MM.1S (cell line): ENCODE data around the gene ZNF462.

ENCODE experiments used
- DNase-seq: peaks from one replicate; pipeline ENCODE4 v3.0.0-alpha.2; 2015
- H2AFZ ChIP-seq: fragments of 300-600 bp; sonication (generic); 2 replicates; pipeline ENCODE4 v1.6.0; 2016; ENCODE audit warnings: antibody characterized with exemption, low read length
- H3F3A ChIP-seq: fragments of 300-600 bp; sonication (generic); 2 replicates; pipeline ENCODE4 v1.6.1; 2016; ENCODE audit warnings: mild to moderate bottlenecking, antibody characterized with exemption, low read length, moderate library complexity, mixed read lengths; ENCODE audit not compliant: insufficient read depth
- H3K27ac ChIP-seq: fragments of 300-600 bp; sonication (generic); 2 replicates; pipeline ENCODE4 v1.5.1; 2016; ENCODE audit warnings: mild to moderate bottlenecking, low read length
- H3K27me3 ChIP-seq: fragments of 300-600 bp; sonication (generic); replicated peaks from 2 replicates; pipeline ENCODE4 v1.6.0; 2016; ENCODE audit warnings: low read length; ENCODE audit not compliant: insufficient read depth
- H3K36me3 ChIP-seq: fragments of 300-600 bp; sonication (generic); replicated peaks from 2 replicates; pipeline ENCODE4 v1.6.1; 2016; ENCODE audit warnings: mild to moderate bottlenecking, low read length, mixed read lengths; ENCODE audit not compliant: insufficient read depth
- H3K4me1 ChIP-seq: fragments of 300-600 bp; sonication (generic); 2 replicates; pipeline ENCODE4 v1.6.1; 2016; ENCODE audit warnings: low read length, mixed read lengths
- H3K4me2 ChIP-seq: fragments of 300-600 bp; sonication (generic); 2 replicates; pipeline ENCODE4 v1.6.0; 2016; ENCODE audit warnings: low read depth, low read length
- H3K4me3 ChIP-seq: fragments of 300-600 bp; sonication (generic); 2 replicates; pipeline ENCODE4 v1.5.1; 2016; ENCODE audit warnings: low read length, mixed read lengths
- H3K79me2 ChIP-seq: fragments of 300-600 bp; sonication (generic); 2 replicates; pipeline ENCODE4 v1.6.1; 2016; ENCODE audit warnings: mixed run types, low read length, mixed read lengths
- H3K9ac ChIP-seq: fragments of 300-600 bp; sonication (generic); 2 replicates; pipeline ENCODE4 v1.6.1; 2016; ENCODE audit warnings: low read length, mixed read lengths
- H3K9me2 ChIP-seq: fragments of 300-600 bp; sonication (generic); replicated peaks from 2 replicates; pipeline ENCODE4 v1.6.1; 2016; ENCODE audit warnings: mild to moderate bottlenecking, low read length, mixed read lengths; ENCODE audit not compliant: insufficient read depth
- H3K9me3 ChIP-seq: fragments of 300-600 bp; sonication (generic); replicated peaks from 2 replicates; pipeline ENCODE4 v1.6.1; 2016; ENCODE audit warnings: mild to moderate bottlenecking, low read length, mixed read lengths; ENCODE audit not compliant: insufficient read depth
- H4K20me1 ChIP-seq: fragments of 300-600 bp; sonication (generic); 2 replicates; pipeline ENCODE4 v1.6.1; 2016; ENCODE audit warnings: mild to moderate bottlenecking, low read length, moderate library complexity, mixed read lengths; ENCODE audit not compliant: insufficient read depth
- CTCF ChIP-seq: fragments of 300-600 bp; sonication (generic); IDR thresholded peaks from 2 replicates; pipeline ENCODE4 v1.5.1; 2016; ENCODE audit warnings: antibody characterized with exemption, low read length, mixed read lengths
- EZH2 ChIP-seq: fragments of 300-600 bp; sonication (generic); optimal IDR thresholded peaks from 2 replicates; pipeline ENCODE3; 2017; ENCODE audit warnings: low read depth, mild to moderate bottlenecking, antibody characterized with exemption, low read length, mixed read lengths
- EZH2phosphoT487 ChIP-seq: fragments of 300-600 bp; sonication (generic); IDR thresholded peaks from 2 replicates; pipeline ENCODE4 v1.6.1; 2018; ENCODE audit warnings: antibody characterized with exemption, low read length

The ZNF462 gene

GRCh38 chr9:106932178-106932577 lies 69.2 kb downstream of the ZNF462 start:
- Histone ChIP-seq H3K9me2 (no peaks in the 10 kb centered on the region), H3K4me1 (no peaks in the 10 kb centered on the region), H4K20me1 (no peaks in the 10 kb centered on the region), H3K27ac (no peak overlapping the region), H3K4me3 (no peak overlapping the region), H3K27me3 (no peaks in the 10 kb centered on the region), H3K79me2 (no peaks in the 10 kb centered on the region), H3K9me3 (no peaks in the 10 kb centered on the region), H3F3A (no peaks in the 10 kb centered on the region), H3K9ac (no peak overlapping the region), H3K36me3 (no peaks in the 10 kb centered on the region), H2AFZ (no peak overlapping the region), H3K4me2 (no peak overlapping the region)
- TF ChIP-seq EZH2 (no peak), EZH2phosphoT487 (no peak), CTCF (no peak)
- DNase-seq = no peak

DNA sequence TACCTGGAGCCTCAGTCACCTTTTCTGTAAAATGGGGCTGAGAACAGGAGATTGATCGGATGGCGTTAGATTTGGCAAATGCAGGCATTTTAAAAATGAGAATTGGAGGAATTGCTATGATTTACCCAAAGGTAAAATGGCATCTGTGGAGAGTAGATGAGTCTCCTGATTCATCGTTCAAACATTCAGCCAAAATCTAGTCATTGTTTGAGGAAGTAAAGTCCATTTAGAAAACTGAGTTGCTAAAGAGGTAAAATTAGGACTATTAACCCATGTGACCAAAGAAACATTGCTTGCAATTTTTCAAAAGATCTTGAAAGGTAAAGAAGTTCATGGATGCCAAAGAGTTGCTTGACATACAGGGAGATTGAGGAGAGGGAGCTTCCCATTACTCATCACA lies 69.7 kb downstream of the ZNF462 start:
- Histone ChIP-seq H3K27ac (no peak overlapping the region), H3K4me1 (no peaks in the 10 kb centered on the region), H3K79me2 (no peaks in the 10 kb centered on the region), H3K27me3 (no peaks in the 10 kb centered on the region), H3K9me3 (no peaks in the 10 kb centered on the region), H3K4me2 (no peak overlapping the region), H3K36me3 (no peaks in the 10 kb centered on the region), H3K4me3 (no peak overlapping the region), H4K20me1 (no peaks in the 10 kb centered on the region), H3K9me2 (no peaks in the 10 kb centered on the region), H2AFZ (no peak overlapping the region), H3F3A (no peaks in the 10 kb centered on the region), H3K9ac (no peak overlapping the region)
- no peak for DNase-seq
- TF ChIP-seq EZH2 = no peak
- TF ChIP-seq CTCF = no peak
- no peak for TF ChIP-seq EZH2phosphoT487

GRCh38 chr9:106933470-106933869 lies 70.5 kb downstream of the ZNF462 start:
- Histone ChIP-seq H3K27me3 (no peaks in the 10 kb centered on the region), H3K4me2 (no peak overlapping the region), H3K4me3 (no peak overlapping the region), H3K36me3 (no peaks in the 10 kb centered on the region), H4K20me1 (no peaks in the 10 kb centered on the region), H3K9me3 (no peaks in the 10 kb centered on the region), H3K79me2 (no peaks in the 10 kb centered on the region), H3K27ac (no peak overlapping the region), H2AFZ (no peak overlapping the region), H3K9ac (no peak overlapping the region), H3K9me2 (no peaks in the 10 kb centered on the region), H3K4me1 (no peaks in the 10 kb centered on the region), H3F3A (no peaks in the 10 kb centered on the region)
- DNase-seq = no peak
- TF ChIP-seq EZH2phosphoT487 (no peak), CTCF (no peak), EZH2 (no peak)
